Suprapubic skin (tissue), 4 donors: ENCODE measurements around the gene TMEM179.

ENCODE experiments used
- CTCF ChIP-seq, 2 donors: fragments of 200-600 bp in 1 of 2; fragments of 450-650 bp in 1 of 2; sonication (generic) in 1 of 2; IDR thresholded peaks; one replicate each; pipeline ENCODE4 v1.5.1; 2016 to 2019; ENCODE audit warnings: antibody characterized with exemption in 2 of 2, mild to moderate bottlenecking in 1 of 2, moderate library complexity in 1 of 2
- POLR2A ChIP-seq, 2 donors: fragments of 450-650 bp; IDR thresholded peaks; one replicate each; pipeline ENCODE4 v1.6.1; 2017; ENCODE audit warnings: antibody characterized with exemption in 2 of 2, mild to moderate bottlenecking in 2 of 2, moderate library complexity in 2 of 2
- POLR2AphosphoS5 ChIP-seq, 3 donors: sonication (generic); formaldehyde crosslinking; IDR thresholded peaks; one replicate each; pipeline ENCODE4 v1.6.1; 2017; ENCODE audit warnings: antibody characterized with exemption in 3 of 3

- TF ChIP-seq POLR2A (IDR thresholded peaks at IDR 0.05), result no peak
- no peak for TF ChIP-seq CTCF (IDR thresholded peaks at IDR 0.05)
- TF ChIP-seq POLR2AphosphoS5 (IDR thresholded peaks at IDR 0.05), result no peak
These were observed 5.7 kb downstream of the TMEM179 start for GRCh38 chr14:104598910-104599273.
